Stimulated activated CD8-positive, alpha-beta memory T cell treated with anti-CD3 and anti-CD28 coated beads, Interleukin-15, amount 100 ng/mL, for 48 hours (primary cell): ENCODE measurements around the gene MLST8.

Source experiments
- DNase-seq, 2 donors: peaks; one replicate each; pipeline ENCODE4 v3.0.0-alpha.2; 2020; ENCODE audit warnings: low read depth in 2 of 2

Gene MLST8

DNA sequence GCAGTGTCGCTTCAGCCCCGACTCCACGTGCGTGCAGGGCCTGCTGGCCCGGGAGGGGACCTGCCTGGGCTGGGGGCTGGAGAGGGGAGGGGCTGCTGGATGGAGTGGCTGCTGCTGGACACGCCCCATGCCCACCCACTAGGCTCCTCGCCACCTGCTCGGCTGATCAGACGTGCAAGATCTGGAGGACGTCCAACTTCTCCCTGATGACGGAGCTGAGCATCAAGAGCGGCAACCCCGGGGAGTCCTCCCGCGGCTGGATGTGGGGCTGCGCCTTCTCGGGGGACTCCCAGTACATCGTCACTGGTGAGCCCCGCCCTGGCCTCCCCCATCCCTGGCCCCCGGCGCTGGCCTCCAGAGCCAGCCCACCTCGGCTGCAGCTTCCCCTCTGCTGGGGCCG is 3.1 kb downstream of the MLST8 start:
- no peak for DNase-seq

GRCh38 chr16:2208772-2209171 is 3.5 kb downstream of the MLST8 start:
- DNase-seq, result no peak

- no peak for DNase-seq
Observed at GRCh38 chr16:2209258-2210008, 4.2 kb downstream of the MLST8 start.

GRCh38 chr16:2210009-2210332 is 4.7 kb downstream of the MLST8 start:
- DNase-seq, result no peak

DNA sequence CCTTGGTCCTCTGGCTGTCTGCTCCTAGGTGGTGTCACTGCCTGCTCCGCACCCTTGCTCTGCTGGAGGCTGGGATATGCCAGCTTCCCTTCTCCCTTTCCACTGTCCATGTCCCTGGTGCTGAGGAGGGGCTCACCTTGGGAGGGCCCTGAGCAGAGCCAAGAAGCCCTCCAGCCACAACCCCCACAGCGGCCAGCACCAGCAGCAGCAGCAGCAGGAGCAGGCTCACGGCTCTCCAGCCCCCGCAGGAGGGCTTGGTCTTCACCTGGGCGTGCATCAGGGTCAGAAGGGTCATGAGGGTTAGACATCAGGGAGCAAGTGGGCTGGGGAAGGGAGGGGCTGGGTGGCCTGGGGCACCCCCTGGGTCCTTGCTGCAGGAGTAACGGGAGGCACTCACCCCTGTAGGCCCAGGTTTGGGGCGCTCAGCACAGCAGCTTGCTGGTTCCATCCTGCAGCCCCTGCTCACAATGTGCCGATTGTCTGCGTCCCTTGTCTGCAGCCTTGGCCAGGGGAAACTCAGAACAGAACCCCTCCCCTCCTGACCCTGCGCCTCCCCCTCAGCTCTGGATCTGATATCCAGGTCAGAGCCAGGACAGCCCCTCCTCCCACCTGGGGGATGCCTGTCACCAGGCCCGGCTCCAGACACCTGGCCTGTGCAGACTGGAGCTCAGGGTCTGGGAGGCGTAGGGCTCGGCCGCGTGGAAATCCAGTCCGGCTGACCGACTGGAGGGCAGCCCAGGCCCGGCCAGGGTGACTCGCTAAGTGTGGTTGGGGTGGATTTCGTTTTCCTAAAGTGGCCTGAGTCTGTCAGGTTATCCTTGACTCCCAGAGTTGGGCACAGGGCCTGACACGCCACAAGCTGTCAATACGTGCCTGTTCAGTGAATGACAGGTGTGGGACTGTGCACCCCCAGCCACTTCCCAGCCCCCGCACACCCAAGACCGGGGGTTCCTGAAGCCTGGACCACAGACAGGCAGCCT is 5.4 kb downstream of the MLST8 start, which contains the start of gene BRICD5:
Gene BRICD5, minus strand, starts transcription at position 478 of the 980 bp plus-strand sequence. Its CDS starts 30 bp downstream, at position 448.
- no peak for DNase-seq

DNA sequence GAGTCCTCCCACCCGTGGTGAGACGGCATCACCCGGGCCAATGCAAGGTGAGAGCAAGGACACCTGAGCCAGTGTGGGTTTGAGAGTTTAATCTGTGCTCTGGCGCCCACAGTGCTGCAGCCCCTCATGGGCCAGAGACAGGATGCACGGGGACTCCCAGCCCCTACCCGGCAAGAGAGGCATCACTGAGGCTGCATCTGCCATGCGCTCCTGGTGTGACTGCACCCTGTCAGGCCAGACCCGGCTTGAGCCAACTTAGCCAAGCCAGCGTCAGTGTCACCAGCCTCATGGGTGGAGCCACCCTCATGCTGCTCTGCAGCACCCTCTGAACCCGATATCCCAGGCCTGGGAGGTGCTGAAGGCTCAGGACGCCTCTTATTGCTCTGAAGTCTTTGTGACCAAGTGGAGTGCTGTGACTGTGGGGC is 6.7 kb downstream of the MLST8 start:
- no peak for DNase-seq

DNA sequence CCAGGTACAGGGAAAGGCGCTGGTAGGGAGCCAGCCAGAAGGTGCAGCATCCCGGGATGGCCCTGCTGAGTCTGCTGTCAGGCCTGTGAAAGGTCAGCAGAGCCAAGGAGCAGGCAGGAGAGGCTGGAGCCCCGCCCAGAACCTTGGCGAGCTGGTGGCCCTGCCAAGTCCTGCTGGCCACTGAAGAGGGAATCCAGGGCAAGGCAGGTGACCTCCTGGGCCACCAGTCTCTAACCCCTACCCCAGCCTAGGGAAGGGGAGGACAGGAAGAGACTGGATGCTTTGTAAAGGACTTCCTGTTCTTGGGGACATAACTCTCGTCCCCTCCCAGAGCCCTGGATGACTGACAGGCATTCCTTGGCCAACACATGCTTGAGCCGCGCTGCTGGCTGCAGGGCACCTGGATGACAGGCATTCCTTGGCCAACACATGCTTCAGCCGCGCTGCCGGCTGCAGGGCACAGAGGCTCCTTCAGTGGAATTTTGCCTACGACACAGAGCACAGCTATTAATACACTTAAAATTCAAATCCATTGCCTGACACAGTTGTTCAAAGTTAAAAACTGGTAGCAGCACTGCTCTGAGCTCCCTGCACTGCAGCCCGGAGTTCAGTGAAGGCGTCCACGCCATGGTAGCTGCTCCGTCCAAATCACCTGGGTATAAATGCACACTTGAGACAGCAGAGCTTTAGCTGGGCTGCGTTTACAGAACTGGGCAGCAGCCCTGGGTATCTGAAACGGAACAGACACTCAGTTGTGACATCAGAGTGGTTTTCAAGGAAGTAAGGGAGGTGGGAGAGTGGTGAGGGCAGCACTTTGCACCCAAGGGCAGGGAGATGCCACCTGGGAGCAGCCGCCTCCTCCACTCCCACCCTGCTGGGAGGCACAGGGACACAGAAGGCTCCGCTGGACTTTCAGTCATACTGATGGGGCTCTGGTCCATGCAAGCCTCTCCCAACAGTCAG is 7.4 kb downstream of the MLST8 start:
- no peak for DNase-seq

GRCh38 chr16:2213817-2214718 is 8.8 kb downstream of the MLST8 start:
- DNase-seq, result no peak

- DNase-seq, result no peak
Observed at GRCh38 chr16:2214719-2214968, 9.4 kb downstream of the MLST8 start, which contains the start of gene PGP. Gene PGP, minus strand, starts transcription at chr16:2214840. Its CDS starts 63 bp downstream, at chr16:2214777.

DNA sequence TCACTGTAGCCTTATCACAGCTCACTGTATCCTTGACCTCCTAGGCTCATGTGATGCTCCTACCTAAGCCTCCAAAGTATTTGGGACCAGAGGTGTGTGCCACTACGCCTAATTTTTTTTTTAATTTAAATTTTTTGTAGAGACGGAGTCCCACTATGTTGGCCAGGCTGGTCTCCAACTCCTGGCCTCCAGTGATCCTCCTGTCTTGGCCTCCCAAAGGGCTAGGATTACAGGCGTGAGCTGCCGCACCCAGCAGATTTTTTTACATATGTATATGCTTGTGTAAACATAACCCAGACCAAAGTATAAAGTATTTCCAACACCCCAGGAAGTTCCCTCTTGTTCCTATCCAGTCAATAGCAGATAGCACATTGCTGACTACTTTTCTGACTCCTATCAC is 11.1 kb downstream of the MLST8 start:
- no peak for DNase-seq

GRCh38 chr16:2223221-2223941 is 18.1 kb downstream of the MLST8 start, which contains the start of gene E4F1:
Gene E4F1, plus strand, starts transcription at chr16:2223591. Its CDS starts 23 bp downstream, at chr16:2223614.
- DNase-seq, result peak; percentile 100

DNA sequence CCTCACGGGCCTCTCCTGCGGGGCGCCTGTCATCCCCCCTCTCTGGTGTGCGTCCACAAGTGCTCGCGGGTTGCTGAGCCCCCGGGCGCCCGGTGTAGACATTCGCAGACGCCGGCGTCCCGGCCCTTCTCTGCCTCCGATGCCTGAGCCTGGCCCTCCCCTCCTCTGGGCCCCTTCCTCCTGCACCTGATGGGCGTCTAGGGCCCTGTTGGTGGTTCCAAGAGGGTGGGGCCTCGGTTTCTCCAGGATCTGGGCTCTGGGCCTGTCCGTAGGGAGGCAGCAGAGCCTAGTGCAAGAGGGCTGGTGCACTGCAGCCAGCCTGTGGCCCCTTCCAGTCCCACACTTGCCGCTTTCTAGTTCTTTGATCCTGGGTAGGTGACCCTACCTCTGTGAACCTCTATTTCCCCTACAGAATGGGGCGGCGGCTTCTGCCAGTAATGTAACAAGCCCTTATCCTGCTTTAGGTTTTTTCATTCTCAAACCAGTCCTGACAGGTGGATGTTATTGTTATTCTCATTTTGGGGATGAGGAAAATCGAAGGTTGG is 18.8 kb downstream of the MLST8 start:
- DNase-seq, result no peak

DNA sequence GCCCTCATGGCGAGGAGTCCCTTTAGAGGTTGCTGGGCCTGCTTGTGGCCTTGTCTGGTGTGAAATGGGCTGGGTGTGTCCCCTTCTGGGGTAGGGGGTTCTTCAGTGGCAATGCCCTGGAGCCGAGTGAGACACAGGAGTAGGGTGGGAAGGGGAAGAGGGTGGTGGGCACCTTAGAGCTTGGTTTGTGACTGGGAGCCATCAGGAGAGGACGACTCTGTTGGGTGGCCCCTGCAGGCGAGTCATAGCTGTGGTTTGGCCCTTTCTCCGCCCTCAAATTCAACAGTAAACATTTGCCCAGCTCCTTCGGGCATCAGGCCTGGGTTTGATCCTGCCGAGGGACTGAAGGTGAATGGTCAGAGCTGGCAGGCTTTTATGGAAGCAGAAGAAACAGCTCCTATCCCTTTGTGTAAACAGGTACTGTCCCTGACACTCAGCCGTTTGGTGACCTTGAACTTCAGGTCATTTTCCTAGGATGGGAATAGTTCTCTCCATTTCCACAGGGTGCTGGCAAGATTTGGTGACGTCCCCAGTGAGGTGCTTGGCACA is 21.1 kb downstream of the MLST8 start:
- DNase-seq, result no peak

DNA sequence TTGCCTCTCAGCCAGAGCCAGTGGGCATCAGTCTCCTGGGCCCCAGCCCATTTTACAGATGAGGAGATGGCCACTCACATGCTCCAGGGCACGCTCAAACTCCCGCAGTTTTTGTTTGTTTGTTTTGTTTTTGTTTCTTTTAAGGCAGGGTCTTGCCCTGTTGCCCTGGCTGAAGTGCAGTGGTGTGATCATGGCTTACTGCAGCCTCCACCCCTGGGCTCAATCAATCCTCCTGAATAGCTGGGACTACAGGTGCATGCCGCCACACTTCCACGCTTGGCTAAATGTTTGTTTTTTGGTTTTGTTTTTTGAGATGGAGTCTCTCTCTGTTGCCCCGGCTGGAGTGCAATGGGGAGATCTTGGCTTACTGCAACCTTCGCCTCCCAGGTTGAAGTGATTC is 21.7 kb downstream of the MLST8 start:
- DNase-seq, result no peak

DNA sequence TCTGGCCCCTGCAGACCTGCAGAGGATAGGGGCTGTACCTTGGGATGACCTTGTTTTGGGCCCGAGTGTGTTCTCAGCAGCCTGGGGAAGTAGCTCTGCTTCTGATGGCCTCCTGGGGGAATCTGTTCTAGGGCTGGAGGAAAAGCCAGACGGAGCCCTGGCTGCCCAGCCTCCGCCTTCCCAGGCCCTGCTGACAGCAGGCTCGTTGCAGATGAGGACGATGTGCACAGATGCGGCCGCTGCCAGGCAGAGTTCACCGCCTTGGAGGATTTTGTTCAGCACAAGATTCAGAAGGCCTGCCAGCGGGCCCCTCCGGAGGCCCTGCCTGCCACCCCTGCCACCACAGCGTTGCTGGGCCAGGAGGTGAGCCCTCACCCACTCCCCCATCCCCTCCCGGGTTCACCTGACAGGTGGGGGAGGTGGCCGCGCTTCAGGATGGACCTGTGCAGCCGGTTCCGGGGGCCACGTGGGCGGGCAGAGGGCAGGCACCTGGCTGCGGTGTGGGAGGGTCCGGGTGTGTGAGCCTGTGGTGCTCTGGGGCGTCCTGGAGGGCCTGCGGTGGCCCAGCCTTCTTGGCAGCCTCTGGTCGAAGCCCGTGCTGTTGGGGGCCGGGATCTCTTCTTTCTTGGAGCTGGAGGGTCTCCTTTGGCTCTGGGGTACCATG is 23.0 kb downstream of the MLST8 start:
- DNase-seq, result no peak

DNA sequence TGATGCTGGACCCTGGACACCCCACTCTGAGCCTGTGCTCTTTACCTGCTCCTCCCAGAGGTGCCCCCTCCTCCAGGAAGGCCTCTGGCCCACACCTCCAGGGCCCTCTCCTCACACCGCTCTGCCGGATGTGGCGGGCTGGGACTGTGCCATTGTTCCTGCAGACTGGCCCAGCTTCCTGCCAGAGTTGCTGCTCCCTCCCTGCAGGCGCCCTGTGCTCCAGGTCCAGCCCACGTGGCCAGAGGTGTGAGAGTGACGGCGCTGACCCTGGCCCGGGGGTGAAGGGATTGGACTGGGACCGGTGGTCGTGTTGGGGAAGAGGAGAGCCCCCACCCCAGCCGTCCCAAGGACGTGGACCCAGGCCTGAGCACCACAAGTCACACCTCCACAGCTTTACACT is 23.8 kb downstream of the MLST8 start:
- no peak for DNase-seq

DNA sequence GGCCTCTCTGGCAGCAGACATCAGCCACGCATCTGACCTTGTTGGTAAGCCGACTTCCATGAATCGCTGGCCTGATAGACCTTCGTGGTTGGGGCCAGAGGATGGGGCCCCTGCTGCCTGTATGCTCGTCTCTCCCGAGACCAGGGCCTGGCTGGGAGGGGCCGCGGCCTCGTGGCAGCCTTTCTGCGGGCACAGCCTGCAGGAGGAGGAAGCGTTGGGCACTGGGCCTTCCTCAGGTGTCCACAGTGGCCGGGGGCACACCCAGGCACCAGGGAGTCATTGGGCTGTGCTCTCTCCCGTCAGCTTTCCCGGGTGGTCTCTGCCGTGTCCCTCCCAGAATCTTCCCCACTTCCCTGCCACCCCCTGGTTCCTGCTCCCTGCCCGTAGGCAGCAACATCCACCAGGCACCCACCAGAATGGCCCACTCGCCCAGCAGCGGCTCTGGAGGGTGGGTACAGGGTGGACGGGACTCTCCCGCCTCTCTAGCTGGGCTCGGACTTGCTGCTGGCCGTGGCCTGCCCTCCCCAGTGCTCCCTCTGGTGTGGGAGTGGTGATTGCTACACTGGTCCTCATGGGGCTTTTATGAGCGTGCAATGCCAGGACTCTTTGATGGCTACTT is 24.5 kb downstream of the MLST8 start:
- DNase-seq, result no peak

DNA sequence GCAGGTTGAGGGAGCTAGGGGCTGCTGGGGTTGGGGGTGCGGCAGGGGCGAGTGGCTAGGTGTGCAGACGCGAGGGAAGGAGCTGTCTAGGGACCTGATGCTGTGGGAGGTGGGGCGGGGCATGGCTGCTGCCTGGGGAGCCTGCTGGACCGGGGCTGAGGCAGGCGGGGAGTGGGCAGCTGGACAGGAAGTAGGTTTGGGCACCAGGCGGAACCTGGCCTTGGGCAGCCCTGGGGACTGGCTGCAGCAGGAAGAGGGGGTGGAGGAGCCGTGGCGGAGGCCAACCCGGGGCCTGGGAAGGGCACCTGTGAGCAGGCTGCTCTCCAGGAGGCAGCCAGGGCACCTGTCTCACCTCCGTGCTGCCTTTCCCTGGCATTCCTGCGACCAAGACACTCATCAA is 25.1 kb downstream of the MLST8 start:
- DNase-seq, result no peak
